CD14-positive monocyte (primary cell): ENCODE data around the gene TTF2. TPM values are rescaled to one million over a fixed set of nuclear protein-coding genes. Genes with fewer than 3 reads are reported as not detected.

Experiments
- DNase-seq, 3 donors: peaks; one replicate each; pipeline ENCODE4 v3.0.0-alpha.2; 2011 to 2022
- H2AFZ ChIP-seq: 2 replicates; pipeline ENCODE4 v1.6.0; 2012; ENCODE audit warnings: mild to moderate bottlenecking, low read depth, low read length, inconsistent platforms; ENCODE audit not compliant: insufficient read depth, poor library complexity, severe bottlenecking
- H3K27ac ChIP-seq, 2 donors: 1 replicate in 1 of 2; 2 replicates in 1 of 2; pipeline ENCODE4 v1.5.1; 2012 to 2013; ENCODE audit warnings: low read length in 2 of 2, control low read depth in 1 of 2, inconsistent platforms in 1 of 2, low read depth in 1 of 2, mild to moderate bottlenecking in 1 of 2
- H3K27me3 ChIP-seq, 2 donors: one replicate each; pipeline versions ENCODE4 v1.6.0 to v1.6.1; 2011 to 2013; ENCODE audit warnings: low read length in 2 of 2; ENCODE audit not compliant: control insufficient read depth in 2 of 2, insufficient read depth in 2 of 2
- H3K36me3 ChIP-seq, 2 donors: replicated peaks in 1 of 2; 1 replicate in 1 of 2; 2 replicates in 1 of 2; pipeline versions ENCODE4 v1.5.1 to v1.6.1; 2012 to 2013; ENCODE audit warnings: low read length in 2 of 2, control low read depth in 1 of 2, inconsistent platforms in 1 of 2, mild to moderate bottlenecking in 1 of 2; ENCODE audit not compliant: insufficient read depth in 2 of 2, control insufficient read depth in 1 of 2
- H3K4me1 ChIP-seq, 2 donors: 1 replicate in 1 of 2; 2 replicates in 1 of 2; pipeline versions ENCODE4 v1.5.1 to v1.6.1; 2012 to 2013; ENCODE audit warnings: low read length in 2 of 2, control low read depth in 1 of 2, inconsistent platforms in 1 of 2, mild to moderate bottlenecking in 1 of 2, moderate library complexity in 1 of 2; ENCODE audit not compliant: insufficient read depth in 2 of 2, control insufficient read depth in 1 of 2
- H3K4me2 ChIP-seq: replicated peaks from 2 replicates; pipeline ENCODE3; 2012; ENCODE audit warnings: low read length, moderate library complexity, mild to moderate bottlenecking; ENCODE audit not compliant: poor library complexity, severe bottlenecking; ENCODE audit errors: extremely low read depth
- H3K4me3 ChIP-seq, 3 experiments: fragments of 200-600 bp in 1 of 3; sonication (generic) in 1 of 3; replicated peaks in 1 of 3; 1 replicate in 2 of 3; 2 replicates in 1 of 3; pipeline ENCODE4 v1.5.1; 2011 to 2013; ENCODE audit warnings: low read length in 3 of 3, mild to moderate bottlenecking in 3 of 3, control low read depth in 2 of 3, low read depth in 2 of 3, inconsistent platforms in 1 of 3, moderate library complexity in 1 of 3
- H3K79me2 ChIP-seq: 2 replicates; pipeline ENCODE4 v1.6.0; 2012; ENCODE audit warnings: mild to moderate bottlenecking, control low read depth, inconsistent platforms, low read length, moderate library complexity; ENCODE audit not compliant: insufficient read depth
- H3K9ac ChIP-seq: 2 replicates; pipeline ENCODE4 v1.6.0; 2017; ENCODE audit warnings: low read length, mild to moderate bottlenecking; ENCODE audit not compliant: insufficient read depth, poor library complexity, severe bottlenecking
- H3K9me3 ChIP-seq, 2 donors: replicated peaks in 1 of 2; 1 replicate in 1 of 2; 2 replicates in 1 of 2; pipeline versions ENCODE4 v1.5.1 to v1.6.1; 2012 to 2013; ENCODE audit warnings: low read length in 2 of 2, control low read depth in 1 of 2; ENCODE audit not compliant: control insufficient read depth in 1 of 2, insufficient read depth in 1 of 2
- H4K20me1 ChIP-seq: 2 replicates; pipeline ENCODE4 v1.6.0; 2012; ENCODE audit warnings: mild to moderate bottlenecking, low read length, control low read depth, moderate library complexity; ENCODE audit not compliant: insufficient read depth
- H3K27ac Mint-ChIP-seq, 7 donors: one replicate each; pipeline ENCODE4 v1.8.0; 2020; ENCODE audit warnings: mild to moderate bottlenecking in 7 of 7, mixed read lengths in 7 of 7, moderate library complexity in 6 of 7, inconsistent platforms in 2 of 7
- H3K27me3 Mint-ChIP-seq, 3 donors: one replicate each; pipeline ENCODE4 v1.8.0; 2021 to 2022; ENCODE audit warnings: low read depth in 3 of 3, mild to moderate bottlenecking in 3 of 3, mixed read lengths in 3 of 3, moderate library complexity in 3 of 3, inconsistent platforms in 1 of 3
- H3K36me3 Mint-ChIP-seq, 2 donors: one replicate each; pipeline ENCODE4 v1.8.0; 2020; ENCODE audit warnings: mixed read lengths in 2 of 2, inconsistent platforms in 1 of 2, mild to moderate bottlenecking in 1 of 2
- H3K4me1 Mint-ChIP-seq: one replicate; pipeline ENCODE4 v1.8.0; 2020; ENCODE audit warnings: mild to moderate bottlenecking, mixed read lengths
- H3K4me3 Mint-ChIP-seq, 2 donors: one replicate each; pipeline ENCODE4 v1.8.0; 2020; ENCODE audit warnings: mild to moderate bottlenecking in 2 of 2, mixed read lengths in 2 of 2, moderate library complexity in 1 of 2
- H3K9me3 Mint-ChIP-seq, 7 donors: one replicate each; pipeline ENCODE4 v1.8.0; 2020 to 2022; ENCODE audit warnings: mixed read lengths in 7 of 7, mild to moderate bottlenecking in 6 of 7, moderate library complexity in 6 of 7, inconsistent platforms in 2 of 7
- CTCF ChIP-seq: fragments of 200-600 bp; IDR thresholded peaks from one replicate; pipeline ENCODE4 v1.8.0; 2022; ENCODE audit warnings: antibody characterized with exemption, mild to moderate bottlenecking
- WGBS: methylation state at CpG from one replicate; pipeline ENCODE4 v1.1.5; 2013; ENCODE audit warnings: missing lambda C conversion rate; ENCODE audit not compliant: insufficient coverage; 5-methylcytosine and 5-hydroxymethylcytosine counted together
- intact Hi-C, 2 donors: fragments of 100-400 bp; cut with micrococcal nuclease; formaldehyde crosslinking; loops; one replicate each; pipeline versions ENCODE4 v1.15.0 to v1.15.1; 2023
- polyA plus RNA-seq, 3 donors: library from polyadenylated mRNA; depleted of rRNA in 1 of 3; unstranded in 2 of 3; stranded (reverse) in 1 of 3; fragments of 300-500 nt in 2 of 3; fragments of >200 nt in 1 of 3; fragmentation: Illumina TruSeq in 2 of 3; gene quantifications; 1 replicate in 2 of 3; 2 replicates in 1 of 3; pipeline ENCODE4 v1.2.3, GENCODE V29; 2012 to 2021

TTF2 gene
- polyA plus RNA-seq, 3 donors, result 5.6 to 12.9 (median 8.0) TPM

GRCh38 chr1:117069220-117069844 lies 9.2 kb downstream of the TTF2 start:
- H3K4me1 Mint-ChIP-seq, result peaks cover 3% of the 10 kb centered on the region
- H3K36me3 ChIP-seq, result peaks cover 14 to 67% of the 10 kb centered on the region in 2 donors
- no peak overlapping the region for H3K9ac ChIP-seq
- no peak for DNase-seq
- no peak for TF ChIP-seq CTCF
- H2AFZ ChIP-seq, result no peak overlapping the region
- H3K9me3 Mint-ChIP-seq, result no peaks in the 10 kb centered on the region
- H3K36me3 Mint-ChIP-seq, result peaks cover 41 to 68% of the 10 kb centered on the region in 2 donors
- H3K4me3 Mint-ChIP-seq, result no peak overlapping the region
- H4K20me1 ChIP-seq, result no peaks in the 10 kb centered on the region
- H3K4me3 ChIP-seq, result no peak overlapping the region
- no peak overlapping the region for H3K4me2 ChIP-seq
- H3K79me2 ChIP-seq, result peaks cover 28% of the 10 kb centered on the region
- H3K27me3 ChIP-seq, result no peaks in the 10 kb centered on the region
- intact Hi-C loops, result loop anchor here in 1 of 2 donors (10.0 kb wide), 1 partner anchor 825 kb away; no protein-coding TSS in a partner anchor
- no peaks in the 10 kb centered on the region for H3K27me3 Mint-ChIP-seq
- WGBS, result 100% methylated on average over 3 of the region's 4 CpGs
- peak overlapping the region in 2 of 7 donors; percentile 0 for H3K27ac Mint-ChIP-seq
- no peaks in the 10 kb centered on the region for H3K4me1 ChIP-seq
- H3K27ac ChIP-seq, result no peak overlapping the region
- H3K9me3 ChIP-seq, result no peaks in the 10 kb centered on the region

GRCh38 chr1:117070124-117070523 lies 10.0 kb downstream of the TTF2 start:
- Histone ChIP-seq H3K27ac (no peak overlapping the region), H3K79me2 (peaks cover 28% of the 10 kb centered on the region), H2AFZ (no peak overlapping the region), H3K9ac (no peak overlapping the region), H3K9me3 (no peaks in the 10 kb centered on the region), H3K4me2 (no peak overlapping the region), H3K36me3 (peaks cover 22 to 67% of the 10 kb centered on the region in 2 donors), H3K27me3 (no peaks in the 10 kb centered on the region), H4K20me1 (no peaks in the 10 kb centered on the region), H3K4me1 (no peaks in the 10 kb centered on the region), H3K4me3 (no peak overlapping the region)
- H3K4me3 Mint-ChIP-seq, result no peak overlapping the region
- peaks cover 3% of the 10 kb centered on the region for H3K4me1 Mint-ChIP-seq
- TF ChIP-seq CTCF, result no peak
- no CpG with 5 or more reads among the region's 2 CpGs for WGBS
- intact Hi-C loops, result no loop called here
- peaks cover 42 to 68% of the 10 kb centered on the region in 2 donors for H3K36me3 Mint-ChIP-seq
- H3K27me3 Mint-ChIP-seq, result no peaks in the 10 kb centered on the region
- no peaks in the 10 kb centered on the region for H3K9me3 Mint-ChIP-seq
- H3K27ac Mint-ChIP-seq, result no peak overlapping the region
- no peak for DNase-seq
